Activated B cell treated with CpG ODN at 0.5 μM for 24 hours (primary cell): ENCODE data around the gene USE1. TPM values are rescaled to one million over a fixed set of nuclear protein-coding genes. Genes with fewer than 3 reads are reported as not detected.
A peak's percentile ranks its signal among the peaks of the same experiment; 100 is the strongest.

Experiments used
- ATAC-seq: fragments of 200-7000 bp; cut with Tn5 transposase; one replicate; pipeline ENCODE4 v1.10.0; 2021; ENCODE audit warnings: low read depth, mild to moderate bottlenecking, moderate library complexity
- CTCF ChIA-PET: fragments of 350-600 bp; sonication (Branson Sonifier 250); formaldehyde crosslinking; loops from one replicate; lab custom pipeline; 2021; ENCODE audit warnings: antibody characterized with exemption; lab: Charles Lee
- POLR2A ChIA-PET: fragments of 350-600 bp; sonication (Branson Sonifier 250); formaldehyde crosslinking; loops from one replicate; lab custom pipeline; 2021; ENCODE audit warnings: antibody characterized with exemption; lab: Charles Lee
- DNase-seq: peaks from one replicate; pipeline ENCODE4 v3.0.0; 2022
- H3K27ac Mint-ChIP-seq: one replicate; pipeline ENCODE4 v1.8.0; 2020; ENCODE audit warnings: mixed read lengths
- H3K27me3 Mint-ChIP-seq: one replicate; pipeline ENCODE4 v1.8.0; 2021; ENCODE audit warnings: mixed read lengths
- H3K36me3 Mint-ChIP-seq: one replicate; pipeline ENCODE4 v1.8.0; 2021; ENCODE audit warnings: low read depth, mixed read lengths
- H3K4me1 Mint-ChIP-seq: one replicate; pipeline ENCODE4 v1.8.0; 2021; ENCODE audit warnings: mixed read lengths
- H3K4me3 Mint-ChIP-seq: one replicate; pipeline ENCODE4 v1.8.0; 2020; ENCODE audit warnings: mild to moderate bottlenecking, mixed read lengths
- H3K9me3 Mint-ChIP-seq: one replicate; pipeline ENCODE4 v1.8.0; 2020; ENCODE audit warnings: mixed read lengths
- intact Hi-C: fragments of 100-400 bp; cut with micrococcal nuclease; formaldehyde crosslinking; loops from one replicate; pipeline ENCODE4 v1.15.1; 2024
- total RNA-seq: library from RNA; stranded (reverse); gene quantifications from 2 replicates; pipeline ENCODE4 v1.2.3, GENCODE V29; 2022
- TF ChIP-seq, protein P1 (sequence below): fragments of 200-600 bp; IDR thresholded peaks from one replicate; pipeline ENCODE4 v1.8.0; 2022; ENCODE audit warnings: antibody characterized with exemption, mild to moderate bottlenecking

Gene USE1
- total RNA-seq, 1 donor from 2014 or later = 43.4 TPM

DNA sequence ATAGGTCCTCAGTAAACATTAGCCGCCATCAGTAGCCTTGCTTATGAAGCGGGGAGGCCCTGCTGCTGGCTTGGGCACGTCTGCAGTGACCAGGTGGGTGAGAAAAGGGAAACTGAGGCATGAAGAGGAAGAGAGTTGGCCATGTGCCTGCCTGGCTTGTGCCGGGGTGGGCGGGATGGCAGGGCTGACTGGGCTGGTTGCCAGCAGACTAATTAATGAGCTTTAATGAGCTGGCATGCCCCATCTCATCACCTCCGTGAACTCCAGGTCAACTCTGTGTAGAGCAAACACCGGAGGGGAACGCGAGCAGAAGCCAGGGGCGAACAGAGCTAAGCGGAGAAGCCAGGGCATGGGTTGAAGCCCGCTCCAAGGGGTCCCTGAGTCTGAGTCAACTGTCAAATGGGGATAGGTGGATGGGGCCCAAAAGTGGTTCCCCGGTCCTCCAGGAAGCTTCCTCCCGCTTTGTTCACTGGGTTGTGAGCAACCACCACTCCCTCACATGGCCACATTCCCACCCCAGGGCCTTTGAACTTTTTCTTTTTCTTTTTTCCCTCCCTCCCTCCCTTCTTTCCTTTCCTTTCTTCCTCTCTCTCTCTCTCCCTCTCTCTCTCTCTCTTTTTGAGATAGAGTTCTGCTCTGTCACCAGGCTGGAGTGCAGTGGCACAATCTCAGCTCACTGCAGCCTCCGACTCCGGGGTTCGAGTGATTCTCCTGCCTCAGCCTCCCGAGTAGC, 21.8 kb downstream of the USE1 start:
- Mint-ChIP-seq H3K4me3 (no peak overlapping the region), H3K9me3 (no peaks in the 10 kb centered on the region), H3K4me1 (peaks cover 9% of the 10 kb centered on the region), H3K36me3 (peaks cover 4% of the 10 kb centered on the region), H3K27me3 (no peaks in the 10 kb centered on the region), H3K27ac (no peak overlapping the region)
- ChIA-PET CTCF (interaction anchor here (1.1 to 2.7 kb wide), 3 partner anchors 23 to 185 kb away, joined by 3 to 10 read pairs (median 5); no protein-coding TSS in a partner anchor), POLR2A (interaction anchor here (0.6 to 4.2 kb wide), 3 partner anchors 22 to 611 kb away, joined by 3 to 25 read pairs (median 4); partner anchors contain the start of gene USE1)
- no peak for ATAC-seq
- DNase-seq = no peak
- intact Hi-C loops = no loop called here
- TF ChIP-seq, protein P1, sequence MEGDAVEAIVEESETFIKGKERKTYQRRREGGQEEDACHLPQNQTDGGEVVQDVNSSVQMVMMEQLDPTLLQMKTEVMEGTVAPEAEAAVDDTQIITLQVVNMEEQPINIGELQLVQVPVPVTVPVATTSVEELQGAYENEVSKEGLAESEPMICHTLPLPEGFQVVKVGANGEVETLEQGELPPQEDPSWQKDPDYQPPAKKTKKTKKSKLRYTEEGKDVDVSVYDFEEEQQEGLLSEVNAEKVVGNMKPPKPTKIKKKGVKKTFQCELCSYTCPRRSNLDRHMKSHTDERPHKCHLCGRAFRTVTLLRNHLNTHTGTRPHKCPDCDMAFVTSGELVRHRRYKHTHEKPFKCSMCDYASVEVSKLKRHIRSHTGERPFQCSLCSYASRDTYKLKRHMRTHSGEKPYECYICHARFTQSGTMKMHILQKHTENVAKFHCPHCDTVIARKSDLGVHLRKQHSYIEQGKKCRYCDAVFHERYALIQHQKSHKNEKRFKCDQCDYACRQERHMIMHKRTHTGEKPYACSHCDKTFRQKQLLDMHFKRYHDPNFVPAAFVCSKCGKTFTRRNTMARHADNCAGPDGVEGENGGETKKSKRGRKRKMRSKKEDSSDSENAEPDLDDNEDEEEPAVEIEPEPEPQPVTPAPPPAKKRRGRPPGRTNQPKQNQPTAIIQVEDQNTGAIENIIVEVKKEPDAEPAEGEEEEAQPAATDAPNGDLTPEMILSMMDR = no peak

DNA sequence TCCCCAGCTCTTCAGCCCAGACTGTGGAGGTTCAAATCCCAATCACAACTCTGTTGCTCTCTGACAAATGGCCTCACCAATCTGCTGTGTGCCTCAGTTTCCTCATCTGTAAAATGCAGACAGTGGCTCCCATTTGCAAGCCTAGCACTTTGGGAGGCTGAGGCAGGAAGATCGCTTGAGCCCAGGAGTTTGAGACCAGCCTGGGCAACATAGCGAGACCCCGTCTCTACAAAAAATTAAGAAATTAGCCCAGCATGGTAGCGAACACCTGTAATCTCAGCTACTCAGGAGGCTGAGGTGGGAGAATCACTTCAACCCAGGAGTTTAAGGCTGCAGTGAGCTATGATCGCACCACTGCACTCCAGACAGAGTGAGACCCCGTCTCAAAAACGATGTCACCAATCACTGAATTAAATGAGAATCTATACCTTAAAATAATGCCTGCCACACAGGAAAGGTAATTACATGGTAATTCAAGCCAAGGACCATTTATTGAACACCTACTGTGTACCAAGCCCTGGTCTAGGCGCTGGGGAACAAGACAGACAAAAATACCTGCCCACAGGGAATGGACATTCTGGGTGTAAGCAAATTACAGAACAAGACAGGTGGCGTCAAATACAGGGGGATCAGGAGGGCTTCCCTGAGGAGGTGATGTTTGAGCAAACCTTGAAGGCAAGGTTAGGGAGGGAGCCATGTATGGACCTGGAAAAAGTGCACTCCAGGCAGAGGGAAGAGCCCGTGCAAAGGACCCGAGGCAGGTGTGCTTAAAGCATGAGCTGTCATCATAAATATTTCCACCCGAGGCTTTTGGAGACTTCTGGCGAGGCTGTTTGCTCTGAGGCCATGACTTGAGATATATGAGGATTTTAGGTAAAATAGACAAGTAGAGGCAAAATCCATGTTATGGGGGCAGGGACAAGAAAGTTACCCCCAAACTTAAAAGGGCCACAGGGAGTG, 22.9 kb downstream of the USE1 start:
- H3K36me3 Mint-ChIP-seq = no peaks in the 10 kb centered on the region
- no peak overlapping the region for H3K27ac Mint-ChIP-seq
- no peaks in the 10 kb centered on the region for H3K9me3 Mint-ChIP-seq
- DNase-seq = no peak
- TF ChIP-seq, protein P1 = no peak
- H3K4me1 Mint-ChIP-seq = peaks cover 17% of the 10 kb centered on the region
- intact Hi-C loops = no loop called here
- ChIA-PET POLR2A (interaction anchor here (0.5 to 4.2 kb wide), 3 partner anchors 23 to 24 kb away, joined by 4 to 25 read pairs (median 4); partner anchors contain the start of gene USE1), CTCF (interaction anchor here (1.1 to 2.7 kb wide), 2 partner anchors 22 to 29 kb away, joined by 3 to 10 read pairs; no protein-coding TSS in a partner anchor)
- H3K27me3 Mint-ChIP-seq = no peaks in the 10 kb centered on the region
- peak overlapping the region; percentile 21 for H3K4me3 Mint-ChIP-seq
- no peak for ATAC-seq

DNA sequence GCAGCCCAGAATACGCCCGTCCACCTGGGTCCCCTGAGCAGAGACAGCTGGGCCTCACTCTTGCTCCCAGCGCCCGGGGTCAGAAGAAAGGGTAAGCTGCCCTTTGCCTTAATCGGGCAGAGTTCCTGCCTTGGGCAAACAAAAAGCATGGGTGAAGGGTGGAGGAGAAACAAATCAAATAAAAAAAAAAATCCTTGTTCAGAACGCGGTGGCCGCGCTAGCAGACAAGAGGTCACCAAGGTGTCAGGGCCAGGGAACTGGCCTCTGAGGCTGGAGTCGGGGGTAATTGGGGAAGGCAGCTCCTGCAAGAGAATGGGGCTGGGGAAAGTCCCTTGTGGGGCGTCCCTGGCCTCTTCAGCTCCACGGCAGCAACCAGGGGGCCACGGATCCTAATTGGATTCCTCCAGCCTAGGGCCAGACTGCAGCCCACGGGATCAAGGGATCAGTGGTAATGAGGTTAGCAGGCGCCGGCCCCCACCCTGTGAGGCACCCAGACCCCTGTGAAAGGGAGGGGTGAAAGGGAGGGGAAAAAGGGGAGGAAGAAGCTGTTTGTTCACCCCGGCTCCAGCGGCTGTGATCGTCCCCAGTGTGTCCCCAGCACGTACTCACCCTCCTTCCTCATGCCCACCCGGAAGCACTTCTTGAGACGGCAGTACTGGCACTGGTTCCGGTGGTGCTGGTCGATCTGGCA, 25.1 kb downstream of the USE1 start:
- peaks cover 15% of the 10 kb centered on the region for H3K4me1 Mint-ChIP-seq
- no peaks in the 10 kb centered on the region for H3K36me3 Mint-ChIP-seq
- no peak overlapping the region for H3K27ac Mint-ChIP-seq
- no peak overlapping the region for H3K4me3 Mint-ChIP-seq
- no peaks in the 10 kb centered on the region for H3K9me3 Mint-ChIP-seq
- intact Hi-C loops = no loop called here
- no peaks in the 10 kb centered on the region for H3K27me3 Mint-ChIP-seq
- CTCF ChIA-PET = no interaction called here
- no peak for ATAC-seq
- POLR2A ChIA-PET = interaction anchor here (0.5 kb wide), 1 partner anchor 24 kb away, joined by 4 read pairs; no protein-coding TSS in a partner anchor
- DNase-seq = no peak
- TF ChIP-seq, protein P1 = no peak

DNA sequence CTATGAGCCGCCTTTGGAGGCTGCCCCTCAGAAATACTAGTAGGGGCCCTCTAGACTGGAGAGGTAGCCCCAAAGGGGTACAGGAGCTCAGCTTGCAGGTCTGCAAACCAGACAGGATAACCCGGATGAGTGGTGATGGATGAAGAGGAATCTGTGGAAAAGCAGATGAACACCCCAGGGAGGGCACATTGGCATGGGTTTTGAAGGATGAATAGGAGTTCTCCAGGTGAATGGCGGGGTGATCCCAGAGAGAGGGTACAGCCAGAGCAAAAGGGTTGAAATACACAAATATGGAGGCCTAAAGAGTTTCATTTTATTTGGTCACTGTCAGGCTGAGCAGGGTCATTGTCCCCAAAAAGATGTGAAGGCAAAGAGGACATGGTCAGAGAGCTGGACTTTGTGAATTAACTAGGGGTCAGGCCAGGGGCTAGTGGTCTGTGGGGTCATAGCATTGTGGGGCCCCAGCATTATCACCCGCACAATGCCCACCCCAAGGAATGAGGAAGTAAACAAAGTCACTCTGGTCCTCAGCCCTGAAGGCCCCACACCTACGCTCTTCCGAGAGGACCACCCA, 25.8 kb downstream of the USE1 start:
- TF ChIP-seq, protein P1 = no peak
- Mint-ChIP-seq H3K27ac (no peak overlapping the region), H3K9me3 (no peaks in the 10 kb centered on the region), H3K4me3 (no peak overlapping the region), H3K27me3 (no peaks in the 10 kb centered on the region), H3K36me3 (no peaks in the 10 kb centered on the region), H3K4me1 (peaks cover 15% of the 10 kb centered on the region)
- ATAC-seq = no peak
- intact Hi-C loops = no loop called here
- CTCF ChIA-PET = no interaction called here
- POLR2A ChIA-PET = interaction anchor here (0.9 to 1.1 kb wide), 2 partner anchors 15 to 26 kb away, joined by 3 read pairs; partner anchors contain the start of gene OCEL1
- DNase-seq = no peak
